ENCODE data around the gene OXSR1. TPM values are rescaled to one million over a fixed set of nuclear protein-coding genes. Genes with fewer than 3 reads are reported as not detected.

Gene OXSR1
- total and polyA plus RNA-seq, 2 experiments from 2014 or later = 20.6 to 34.1 TPM

GRCh38 chr3:38118421-38119247 lies 46.7 kb upstream of the OXSR1 start:
- no peak overlapping the region for H3K4me3 ChIP-seq
- TF ChIP-seq CTCF (IDR thresholded peaks at IDR 0.05; ENCODE audit: low read depth, low read length) = no peak
- no peaks in the 10 kb centered on the region for H3K9me3 ChIP-seq (ENCODE audit: low read depth)
- H3K27ac ChIP-seq = no peak overlapping the region
- no peaks in the 10 kb centered on the region for H3K4me1 ChIP-seq (ENCODE audit: low read depth)
- peaks cover 10% of the 10 kb centered on the region for H3K36me3 ChIP-seq
- DNase-seq (ENCODE audit: low read depth in 1 of 2, low spot score in 1 of 2) = no peak
- H3K27me3 ChIP-seq = no peaks in the 10 kb centered on the region

GRCh38 chr3:38119248-38119544 lies 46.1 kb upstream of the OXSR1 start:
- Histone ChIP-seq H3K9me3 (ENCODE audit: low read depth) (no peaks in the 10 kb centered on the region), H3K36me3 (peaks cover 14% of the 10 kb centered on the region), H3K4me3 (no peak overlapping the region), H3K27me3 (no peaks in the 10 kb centered on the region), H3K4me1 (ENCODE audit: low read depth) (no peaks in the 10 kb centered on the region), H3K27ac (no peak overlapping the region)
- no peak for TF ChIP-seq CTCF (IDR thresholded peaks at IDR 0.05; ENCODE audit: low read depth, low read length)
- DNase-seq (ENCODE audit: low read depth in 1 of 2, low spot score in 1 of 2) = no peak

- Histone ChIP-seq H3K4me1 (ENCODE audit: low read depth) (no peaks in the 10 kb centered on the region), H3K4me3 (no peak overlapping the region), H3K36me3 (peaks cover 21% of the 10 kb centered on the region), H3K9me3 (ENCODE audit: low read depth) (no peaks in the 10 kb centered on the region), H3K27ac (no peak overlapping the region), H3K27me3 (no peaks in the 10 kb centered on the region)
- DNase-seq (ENCODE audit: low read depth in 1 of 2, low spot score in 1 of 2) = no peak
- TF ChIP-seq CTCF (IDR thresholded peaks at IDR 0.05; ENCODE audit: low read depth, low read length) = no peak
Measured at GRCh38 chr3:38119821-38120692, 45.3 kb upstream of the OXSR1 start.

- Histone ChIP-seq H3K27ac (no peak overlapping the region), H3K36me3 (peaks cover 29% of the 10 kb centered on the region), H3K9me3 (ENCODE audit: low read depth) (no peaks in the 10 kb centered on the region), H3K4me1 (ENCODE audit: low read depth) (no peaks in the 10 kb centered on the region), H3K4me3 (no peak overlapping the region), H3K27me3 (no peaks in the 10 kb centered on the region)
- TF ChIP-seq CTCF (IDR thresholded peaks at IDR 0.05; ENCODE audit: low read depth, low read length) = no peak
- no peak for DNase-seq (ENCODE audit: low read depth in 1 of 2, low spot score in 1 of 2)
Measured at GRCh38 chr3:38120693-38121450, 44.5 kb upstream of the OXSR1 start.

GRCh38 chr3:38121451-38121831 lies 43.9 kb upstream of the OXSR1 start:
- Histone ChIP-seq H3K4me3 (no peak overlapping the region), H3K27ac (no peak overlapping the region), H3K4me1 (ENCODE audit: low read depth) (no peaks in the 10 kb centered on the region), H3K36me3 (peaks cover 34% of the 10 kb centered on the region), H3K27me3 (no peaks in the 10 kb centered on the region), H3K9me3 (ENCODE audit: low read depth) (no peaks in the 10 kb centered on the region)
- TF ChIP-seq CTCF (IDR thresholded peaks at IDR 0.05; ENCODE audit: low read depth, low read length) = no peak
- no peak for DNase-seq (ENCODE audit: low read depth in 1 of 2, low spot score in 1 of 2)

Measured in cardiac muscle cell (in vitro differentiated cells and primary cell).